SJSA1 (cell line): ENCODE data around the gene FNIP1. TPM values are rescaled to one million over a fixed set of nuclear protein-coding genes. Genes with fewer than 3 reads are reported as not detected.

Experiments used
- DNase-seq, 2 experiments: peaks; one replicate each; pipeline ENCODE4 v3.0.0-alpha.2; 2015 to 2020; ENCODE audit warnings: low spot score in 2 of 2, low read depth in 1 of 2
- H3K27ac ChIP-seq: fragments of 250-450 bp; sonication (Bioruptor Pico); 2 replicates; pipeline ENCODE4 v1.5.1; 2020; ENCODE audit warnings: mild to moderate bottlenecking, moderate library complexity
- H3K27me3 ChIP-seq: fragments of 250-450 bp; sonication (Bioruptor Pico); replicated peaks from 2 replicates; pipeline ENCODE4 v1.5.1; 2020; ENCODE audit warnings: mild to moderate bottlenecking, moderate library complexity
- H3K36me3 ChIP-seq: fragments of 250-450 bp; sonication (Bioruptor Pico); 2 replicates; pipeline ENCODE4 v1.5.1; 2020; ENCODE audit warnings: mild to moderate bottlenecking
- H3K4me1 ChIP-seq: fragments of 250-450 bp; sonication (Bioruptor Pico); replicated peaks from 2 replicates; pipeline ENCODE4 v1.6.1; 2021; ENCODE audit warnings: mild to moderate bottlenecking
- H3K4me3 ChIP-seq: fragments of 250-450 bp; sonication (Bioruptor Pico); 2 replicates; pipeline ENCODE4 v1.5.1; 2020; ENCODE audit warnings: mild to moderate bottlenecking
- H3K9me3 ChIP-seq: fragments of 250-450 bp; sonication (Bioruptor Pico); replicated peaks from 2 replicates; pipeline ENCODE4 v1.5.1; 2020; ENCODE audit warnings: mild to moderate bottlenecking
- total RNA-seq: library from RNA; depleted of rRNA; stranded (reverse); fragments of >200 nt; shearing (Covaris generic); gene quantifications from 2 replicates; pipeline ENCODE4 v1.2.3, GENCODE V29; 2014

Gene FNIP1
- total RNA-seq, 1 experiment from 2014 or later = 44.5 TPM

GRCh38 chr5:131647048-131647769, 149.6 kb downstream of the FNIP1 start:
- H3K4me3 ChIP-seq = no peak overlapping the region
- no peak overlapping the region for H3K27ac ChIP-seq
- H3K27me3 ChIP-seq = no peaks in the 10 kb centered on the region
- no peak for DNase-seq
- H3K4me1 ChIP-seq = peaks cover 7% of the 10 kb centered on the region
- H3K9me3 ChIP-seq = no peaks in the 10 kb centered on the region
- peaks cover 70% of the 10 kb centered on the region for H3K36me3 ChIP-seq

- Histone ChIP-seq H3K4me3 (no peak overlapping the region), H3K9me3 (no peaks in the 10 kb centered on the region), H3K27ac (peak overlapping the region; percentile 75), H3K36me3 (peaks cover 52% of the 10 kb centered on the region), H3K27me3 (no peaks in the 10 kb centered on the region), H3K4me1 (peaks cover 7% of the 10 kb centered on the region)
- DNase-seq = peak in 1 of 2 experiments; percentile 42
These were observed 152.0 kb downstream of the FNIP1 start for GRCh38 chr5:131644822-131645221.

- no peak for DNase-seq
- Histone ChIP-seq H3K36me3 (peaks cover 49% of the 10 kb centered on the region), H3K27me3 (no peaks in the 10 kb centered on the region), H3K9me3 (no peaks in the 10 kb centered on the region), H3K27ac (peak overlapping the region; percentile 75), H3K4me3 (no peak overlapping the region), H3K4me1 (peaks cover 7% of the 10 kb centered on the region)
These were observed 152.4 kb downstream of the FNIP1 start for GRCh38 chr5:131644370-131644769.

GRCh38 chr5:131641494-131641893, 155.3 kb downstream of the FNIP1 start:
- peaks cover 33% of the 10 kb centered on the region for H3K36me3 ChIP-seq
- DNase-seq = no peak
- no peak overlapping the region for H3K27ac ChIP-seq
- no peak overlapping the region for H3K4me3 ChIP-seq
- no peaks in the 10 kb centered on the region for H3K27me3 ChIP-seq
- H3K4me1 ChIP-seq = peaks cover 11% of the 10 kb centered on the region
- no peaks in the 10 kb centered on the region for H3K9me3 ChIP-seq

- Histone ChIP-seq H3K9me3 (no peaks in the 10 kb centered on the region), H3K36me3 (peaks cover 20% of the 10 kb centered on the region), H3K4me3 (no peak overlapping the region), H3K4me1 (peaks cover 18% of the 10 kb centered on the region), H3K27me3 (no peaks in the 10 kb centered on the region), H3K27ac (no peak overlapping the region)
- no peak for DNase-seq
These were observed 156.6 kb downstream of the FNIP1 start for GRCh38 chr5:131640043-131640856.

GRCh38 chr5:131639148-131639547, 157.7 kb downstream of the FNIP1 start:
- no peaks in the 10 kb centered on the region for H3K9me3 ChIP-seq
- H3K36me3 ChIP-seq = peaks cover 12% of the 10 kb centered on the region
- H3K27ac ChIP-seq = no peak overlapping the region
- no peak for DNase-seq
- peaks cover 11% of the 10 kb centered on the region for H3K4me1 ChIP-seq
- no peaks in the 10 kb centered on the region for H3K27me3 ChIP-seq
- H3K4me3 ChIP-seq = no peak overlapping the region

- H3K9me3 ChIP-seq = no peaks in the 10 kb centered on the region
- H3K27me3 ChIP-seq = no peaks in the 10 kb centered on the region
- H3K4me3 ChIP-seq = no peak overlapping the region
- no peak overlapping the region for H3K27ac ChIP-seq
- peaks cover 11% of the 10 kb centered on the region for H3K4me1 ChIP-seq
- DNase-seq = no peak
- H3K36me3 ChIP-seq = peaks cover 7% of the 10 kb centered on the region; the same call in 1 of the 2 replicates
These were observed 159.1 kb downstream of the FNIP1 start for GRCh38 chr5:131637694-131638093.

- H3K36me3 ChIP-seq = peaks cover 7% of the 10 kb centered on the region; the same call in 1 of the 2 replicates
- no peak for DNase-seq
- peak overlapping the region; percentile 68 for H3K4me3 ChIP-seq
- H3K27ac ChIP-seq = peak overlapping the region; percentile 97
- H3K27me3 ChIP-seq = no peaks in the 10 kb centered on the region
- peaks cover 15% of the 10 kb centered on the region for H3K4me1 ChIP-seq
- no peaks in the 10 kb centered on the region for H3K9me3 ChIP-seq
These were observed 160.9 kb downstream of the FNIP1 start for GRCh38 chr5:131635684-131636572.

- Histone ChIP-seq H3K9me3 (no peaks in the 10 kb centered on the region), H3K4me3 (peak within 1 kb of the TSS; percentile 68), H3K4me1 (peaks cover 23% of the 10 kb centered on the region), H3K36me3 (peaks cover 7% of the 10 kb centered on the region; the same call in 1 of the 2 replicates), H3K27me3 (no peaks in the 10 kb centered on the region), H3K27ac (peak within 1 kb of the TSS; percentile 97)
- DNase-seq = peak; percentile 99 to 100
These were observed 161.7 kb downstream of the FNIP1 start, which contains the start of gene RAPGEF6 for GRCh38 chr5:131634996-131635683. Gene RAPGEF6 (minus strand): TSS chr5:131635229. CDS start chr5:131635030, 199 bp downstream.

GRCh38 chr5:131634666-131634995, 162.2 kb downstream of the FNIP1 start:
- Histone ChIP-seq H3K27ac (peak overlapping the region; percentile 54), H3K36me3 (peaks cover 7% of the 10 kb centered on the region; the same call in 1 of the 2 replicates), H3K9me3 (no peaks in the 10 kb centered on the region), H3K4me3 (peak overlapping the region; percentile 68), H3K4me1 (peaks cover 27% of the 10 kb centered on the region), H3K27me3 (no peaks in the 10 kb centered on the region)
- peak in 1 of 2 experiments; percentile 75 for DNase-seq

GRCh38 chr5:131634238-131634637, 162.6 kb downstream of the FNIP1 start:
- Histone ChIP-seq H3K36me3 (peaks cover 7% of the 10 kb centered on the region; the same call in 1 of the 2 replicates), H3K27me3 (no peaks in the 10 kb centered on the region), H3K9me3 (no peaks in the 10 kb centered on the region), H3K4me3 (peak overlapping the region; percentile 68), H3K27ac (peak overlapping the region; percentile 54; the same call in 1 of the 2 replicates), H3K4me1 (peaks cover 28% of the 10 kb centered on the region)
- no peak for DNase-seq

GRCh38 chr5:131633830-131634229, 163.0 kb downstream of the FNIP1 start:
- Histone ChIP-seq H3K27ac (no peak overlapping the region), H3K27me3 (no peaks in the 10 kb centered on the region), H3K4me3 (peak overlapping the region; percentile 68), H3K4me1 (peaks cover 32% of the 10 kb centered on the region), H3K9me3 (no peaks in the 10 kb centered on the region), H3K36me3 (peaks cover 7% of the 10 kb centered on the region)
- DNase-seq = no peak

- Histone ChIP-seq H3K36me3 (peaks cover 7% of the 10 kb centered on the region), H3K27me3 (no peaks in the 10 kb centered on the region), H3K27ac (no peak overlapping the region), H3K4me3 (no peak overlapping the region), H3K9me3 (no peaks in the 10 kb centered on the region), H3K4me1 (peaks cover 29% of the 10 kb centered on the region)
- DNase-seq = no peak
These were observed 165.9 kb downstream of the FNIP1 start for GRCh38 chr5:131630963-131631350.
